ENCODE measurements around the gene INO80B.
"Not testable (repeated sequence)": the region's sequence is repeated elsewhere in the genome, so short reads cannot be mapped to it uniquely, and the experiment has no call there.

Gene INO80B

DNA sequence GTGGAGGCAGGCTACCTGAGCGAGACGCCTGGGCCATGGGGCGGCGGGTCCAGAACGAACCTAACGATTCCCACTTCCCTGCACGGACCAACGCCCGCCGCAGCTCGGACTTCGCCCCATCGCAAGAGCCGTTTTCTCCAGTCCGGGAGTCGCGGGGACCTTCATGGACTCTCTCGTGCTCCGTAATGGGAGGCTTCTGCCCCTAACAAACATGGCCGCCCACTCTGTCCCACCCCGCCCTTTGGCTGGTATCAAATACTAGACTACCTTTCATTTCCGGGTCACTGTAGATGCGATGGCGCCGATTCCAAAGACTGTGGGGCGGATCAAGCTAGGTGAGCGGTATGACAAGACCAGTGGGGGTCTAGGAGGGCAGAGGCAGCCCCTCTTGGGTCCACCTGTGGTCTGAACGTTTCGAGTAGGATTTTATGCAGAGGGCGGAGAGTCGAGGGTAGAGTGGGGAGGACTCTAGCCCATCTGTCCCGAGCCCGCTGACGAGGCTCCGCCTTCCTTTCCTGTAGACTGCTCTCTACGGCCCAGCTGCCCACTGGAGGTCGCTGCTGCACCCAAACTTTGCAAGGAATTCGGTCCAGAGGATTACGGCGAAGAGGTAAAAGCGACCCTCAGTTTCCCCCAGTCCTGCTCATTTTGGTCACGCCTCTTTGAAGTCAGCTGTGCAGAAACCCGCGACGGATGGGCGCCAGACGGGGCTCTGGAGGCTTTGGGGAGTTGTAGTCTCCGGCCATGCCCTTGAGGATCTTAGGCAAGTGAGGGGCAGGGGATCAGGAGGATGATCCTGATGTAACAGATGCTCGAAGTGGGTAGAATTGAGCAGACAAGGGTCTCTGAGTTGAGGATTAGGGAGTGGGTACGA lies 28.2 kb downstream of the INO80B start, which contains the start of the genes CCDC142 and TTC31:
Gene CCDC142 (minus strand): TSS at position 198 of the 874 bp plus-strand sequence. CDS start 161 bp downstream, at position 37.
Gene TTC31 (plus strand): TSS at position 281 of the 874 bp plus-strand sequence. CDS start 15 bp downstream, at position 296.
- peak; percentile 96 for DNase-seq

- not testable (repeated sequence) for DNase-seq
Observed at GRCh38 chr2:74483675-74484164, 28.8 kb downstream of the INO80B start.

DNA sequence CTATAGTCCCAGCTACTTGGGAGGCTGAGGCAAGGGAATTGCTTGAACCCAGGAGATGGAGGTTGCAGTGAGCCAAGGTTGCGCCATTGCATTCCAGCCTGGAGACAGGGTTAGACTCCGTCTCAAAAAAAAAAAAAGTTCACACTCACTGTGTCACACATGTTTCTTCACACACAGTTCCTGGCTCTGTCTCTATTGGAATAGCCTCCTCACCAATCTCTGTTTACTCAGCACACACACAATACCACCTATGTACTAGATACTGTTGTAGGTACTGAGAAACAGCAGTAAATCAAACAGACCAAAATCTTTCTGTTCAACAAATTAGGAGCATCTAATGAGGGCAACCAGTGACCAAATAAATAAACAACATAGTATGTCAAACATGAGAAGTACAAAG lies 31.3 kb downstream of the INO80B start:
- no peak for DNase-seq

GRCh38 chr2:74488643-74489481 lies 34.0 kb downstream of the INO80B start:
- DNase-seq: no peak

DNA sequence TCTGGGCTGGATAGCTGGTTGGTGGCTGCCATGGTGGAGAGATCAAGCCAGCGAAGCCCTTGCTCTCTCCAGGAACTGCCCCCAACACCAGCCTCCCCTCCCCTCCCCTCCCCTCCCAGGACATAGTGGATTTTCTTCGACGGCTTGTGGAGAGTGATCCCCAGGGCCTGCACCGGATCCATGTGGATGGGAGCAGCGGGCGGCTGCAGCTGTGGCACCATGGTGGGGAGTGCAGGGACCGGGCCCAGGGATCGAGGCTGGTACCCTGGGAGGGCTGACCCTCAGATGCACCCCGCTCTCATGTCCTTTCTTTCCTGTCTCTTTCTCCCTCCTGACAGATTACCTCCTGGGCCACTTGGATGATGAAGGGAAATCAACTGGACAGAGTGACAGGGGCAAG lies 35.0 kb downstream of the INO80B start:
- DNase-seq: no peak

DNA sequence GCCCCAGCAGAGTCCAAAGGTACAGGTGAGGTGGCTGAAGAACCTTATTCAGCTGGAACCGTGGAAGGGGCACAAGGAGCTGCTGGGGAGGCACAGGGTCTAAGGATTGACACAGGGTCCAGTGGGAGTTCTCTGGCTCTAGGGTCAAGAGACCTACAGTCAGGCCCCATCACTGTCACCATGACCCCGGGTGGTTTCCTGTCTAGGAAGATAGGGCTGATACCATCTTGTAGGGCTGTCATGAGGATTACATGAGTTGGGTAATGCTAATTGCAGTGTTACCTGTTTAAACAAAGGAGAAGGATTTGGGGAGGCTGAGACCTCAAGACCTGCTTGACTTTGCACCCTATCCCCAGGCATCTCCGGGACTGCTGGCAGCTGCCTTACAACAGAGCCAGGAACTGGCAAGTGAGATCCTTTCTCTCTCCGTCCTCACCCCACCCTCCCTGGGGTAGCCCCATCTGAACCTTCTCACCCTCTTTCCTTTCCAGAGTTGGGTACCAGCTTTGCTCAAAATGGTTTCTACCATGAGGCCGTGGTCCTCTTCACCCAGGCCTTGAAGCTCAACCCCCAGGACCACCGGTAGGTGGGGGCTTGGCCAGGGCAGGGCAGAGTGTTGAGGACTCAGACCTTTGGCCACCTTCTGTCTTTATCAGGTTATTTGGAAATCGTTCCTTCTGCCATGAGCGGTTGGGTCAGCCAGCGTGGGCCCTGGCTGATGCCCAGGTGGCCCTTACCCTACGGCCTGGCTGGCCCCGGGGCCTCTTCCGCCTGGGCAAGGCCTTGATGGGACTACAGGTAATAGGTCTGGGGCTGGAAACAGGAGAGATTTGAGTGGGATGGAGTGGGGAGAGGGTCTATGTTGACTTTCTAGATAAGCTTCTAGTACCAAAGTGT lies 37.0 kb downstream of the INO80B start:
- DNase-seq: no peak

- no peak for DNase-seq
Observed at GRCh38 chr2:74493546-74493945, 38.7 kb downstream of the INO80B start.

GRCh38 chr2:74495440-74495839 lies 40.6 kb downstream of the INO80B start:
- DNase-seq: no peak

GRCh38 chr2:74496997-74497776 lies 42.3 kb downstream of the INO80B start:
- no peak for DNase-seq

- peak; percentile 22 for DNase-seq
Observed at GRCh38 chr2:74497777-74498499, 43.1 kb downstream of the INO80B start.

- DNase-seq: no peak
Observed at GRCh38 chr2:74498500-74499266, 43.8 kb downstream of the INO80B start.

- DNase-seq: no peak
Observed at GRCh38 chr2:74499267-74499939, 44.5 kb downstream of the INO80B start, which contains the start of gene LBX2. LBX2 (minus strand) TSS chr2:74499603; CDS start chr2:74499537, 66 bp downstream.

DNA sequence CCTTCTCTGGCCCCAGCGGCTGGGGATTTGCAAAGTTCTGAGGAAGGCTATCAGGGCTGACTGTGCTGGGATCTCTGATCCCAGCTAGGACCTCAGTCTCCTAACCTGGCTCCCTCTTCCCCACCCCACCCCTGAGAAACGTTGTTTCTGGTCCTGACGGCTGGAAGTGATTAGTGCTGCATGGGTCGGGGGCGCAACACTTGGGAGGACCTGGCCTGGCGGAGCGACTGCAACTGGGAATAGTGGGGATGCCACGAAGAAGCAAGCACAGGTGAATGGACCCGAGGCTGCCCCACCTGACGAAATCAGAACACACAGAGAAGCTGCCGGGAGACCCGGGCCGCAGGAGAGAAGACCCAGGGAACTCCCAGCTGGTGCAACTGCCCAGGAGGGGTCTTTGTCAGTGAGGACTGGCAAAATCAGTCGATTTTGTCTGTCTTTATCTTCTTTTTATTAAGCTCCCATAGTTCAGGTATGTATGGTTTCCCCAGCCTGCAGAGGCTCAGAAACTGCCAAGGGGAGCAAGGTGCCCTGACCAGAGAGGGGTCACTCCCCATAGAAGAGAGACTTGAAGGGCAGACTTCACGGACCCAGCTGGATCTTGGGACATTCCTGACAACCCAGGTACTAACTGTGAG lies 45.2 kb downstream of the INO80B start:
- no peak for DNase-seq

- no peak for DNase-seq
Observed at GRCh38 chr2:74500578-74500946, 45.7 kb downstream of the INO80B start.

- DNase-seq: no peak
Observed at GRCh38 chr2:74501335-74502071, 46.6 kb downstream of the INO80B start.

GRCh38 chr2:74502147-74502719 lies 47.3 kb downstream of the INO80B start:
- DNase-seq: no peak

- peak; percentile 48 for DNase-seq
Observed at GRCh38 chr2:74502720-74503505, 48.0 kb downstream of the INO80B start.

Data from CD4-positive, alpha-beta T cell treated with Interleukin-17A for 1 hour (primary cell).